Measurements from ENCODE around the gene SFXN2.
A peak's percentile ranks its signal among the peaks of the same experiment; 100 is the strongest.

Gene SFXN2

GRCh38 chr10:102712089-102712488 is 2.3 kb upstream of the SFXN2 start:
- Histone ChIP-seq H3K4me1 (peaks cover 24% of the 10 kb centered on the region), H3K9ac (no peak overlapping the region), H3K4me3 (ENCODE audit: low read depth, low read length) (no peak overlapping the region), H2AFZ (no peak overlapping the region), H3K9me3 (ENCODE audit: control insufficient read depth, low read length) (no peaks in the 10 kb centered on the region), H3K27me3 (ENCODE audit: control insufficient read depth, insufficient read depth, low read length) (no peaks in the 10 kb centered on the region), H3K27ac (no peak overlapping the region), H3K4me2 (ENCODE audit: low read length) (no peak overlapping the region), H3K36me3 (ENCODE audit: control insufficient read depth, insufficient read depth, low read length) (no peaks in the 10 kb centered on the region), H3K79me2 (peaks cover 38% of the 10 kb centered on the region)
- no peak for TF ChIP-seq CTCF (IDR thresholded peaks at IDR 0.05)

GRCh38 chr10:102712843-102713538 is 1.4 kb upstream of the SFXN2 start:
- no peaks in the 10 kb centered on the region for H3K9me3 ChIP-seq (ENCODE audit: control insufficient read depth, low read length)
- peaks cover 33% of the 10 kb centered on the region for H3K79me2 ChIP-seq
- peak overlapping the region; percentile 90 for H2AFZ ChIP-seq
- H3K4me3 ChIP-seq (ENCODE audit: low read depth, low read length), result peak overlapping the region; percentile 98
- no peaks in the 10 kb centered on the region for H3K27me3 ChIP-seq (ENCODE audit: control insufficient read depth, insufficient read depth, low read length)
- no peak for TF ChIP-seq CTCF (IDR thresholded peaks at IDR 0.05)
- peak overlapping the region; percentile 99 for H3K27ac ChIP-seq
- peaks cover 32% of the 10 kb centered on the region for H3K4me1 ChIP-seq
- peak overlapping the region; percentile 60 for H3K4me2 ChIP-seq (ENCODE audit: low read length)
- no peaks in the 10 kb centered on the region for H3K36me3 ChIP-seq (ENCODE audit: control insufficient read depth, insufficient read depth, low read length)
- no peak overlapping the region for H3K9ac ChIP-seq

GRCh38 chr10:102713539-102713813 is 960 bp upstream of the SFXN2 start:
- H2AFZ ChIP-seq, result peak overlapping the region; percentile 90
- H3K4me3 ChIP-seq (ENCODE audit: low read depth, low read length), result peak overlapping the region; percentile 98
- H3K79me2 ChIP-seq, result peaks cover 28% of the 10 kb centered on the region
- H3K4me1 ChIP-seq, result peaks cover 37% of the 10 kb centered on the region
- H3K27ac ChIP-seq, result peak overlapping the region; percentile 99
- H3K9me3 ChIP-seq (ENCODE audit: control insufficient read depth, low read length), result no peaks in the 10 kb centered on the region
- peak overlapping the region; percentile 60 for H3K4me2 ChIP-seq (ENCODE audit: low read length)
- peak overlapping the region; percentile 96 for H3K9ac ChIP-seq
- no peak for TF ChIP-seq CTCF (IDR thresholded peaks at IDR 0.05)
- H3K27me3 ChIP-seq (ENCODE audit: control insufficient read depth, insufficient read depth, low read length), result no peaks in the 10 kb centered on the region
- H3K36me3 ChIP-seq (ENCODE audit: control insufficient read depth, insufficient read depth, low read length), result no peaks in the 10 kb centered on the region

GRCh38 chr10:102713814-102714620 is 419 bp upstream of the SFXN2 start, which contains the start of gene ARL3:
TSS of gene ARL3 (minus strand) at chr10:102714397. CDS start at chr10:102714275, 122 bp downstream.
- peak; percentile 44 for TF ChIP-seq CTCF (IDR thresholded peaks at IDR 0.05)
- Histone ChIP-seq H3K4me2 (ENCODE audit: low read length) (peak within 1 kb of the TSS; percentile 97), H3K79me2 (peaks cover 25% of the 10 kb centered on the region), H3K4me1 (peaks cover 42% of the 10 kb centered on the region), H3K4me3 (ENCODE audit: low read depth, low read length) (peak within 1 kb of the TSS; percentile 98), H3K27ac (peak within 1 kb of the TSS; percentile 99), H3K9ac (peak within 1 kb of the TSS; percentile 96), H3K9me3 (ENCODE audit: control insufficient read depth, low read length) (no peaks in the 10 kb centered on the region), H2AFZ (peak within 1 kb of the TSS; percentile 90), H3K36me3 (ENCODE audit: control insufficient read depth, insufficient read depth, low read length) (no peaks in the 10 kb centered on the region), H3K27me3 (ENCODE audit: control insufficient read depth, insufficient read depth, low read length) (no peaks in the 10 kb centered on the region)
